Stimulated activated CD8-positive, alpha-beta memory T cell treated with anti-CD3 and anti-CD28 coated beads, Interleukin-12 subunit alpha, Interleukin-12 subunit beta, amount 100 ng/mL, for 24 hours (primary cell): Measurements from ENCODE around the gene BTBD9.
"Not testable (repeated sequence)": the region's sequence is repeated elsewhere in the genome, so short reads cannot be mapped to it uniquely, and the experiment has no call there.

ENCODE experiments used
- DNase-seq: peaks from one replicate; pipeline ENCODE4 v3.0.0-alpha.2; 2020; ENCODE audit errors: extremely low read depth

Gene BTBD9

GRCh38 chr6:38347829-38348228, 291.9 kb downstream of the BTBD9 start:
- not testable (repeated sequence) for DNase-seq

GRCh38 chr6:38346291-38347079, 293.2 kb downstream of the BTBD9 start:
- DNase-seq = no peak

GRCh38 chr6:38345586-38345985, 294.1 kb downstream of the BTBD9 start:
- DNase-seq = no peak

GRCh38 chr6:38341496-38341895, 298.2 kb downstream of the BTBD9 start:
- no peak for DNase-seq

- no peak for DNase-seq
Measured at GRCh38 chr6:38339914-38340313, 299.8 kb downstream of the BTBD9 start.

- DNase-seq = no peak
Measured at GRCh38 chr6:38337819-38338465, 301.8 kb downstream of the BTBD9 start.

GRCh38 chr6:38336922-38337321, 302.8 kb downstream of the BTBD9 start:
- DNase-seq = no peak

DNA sequence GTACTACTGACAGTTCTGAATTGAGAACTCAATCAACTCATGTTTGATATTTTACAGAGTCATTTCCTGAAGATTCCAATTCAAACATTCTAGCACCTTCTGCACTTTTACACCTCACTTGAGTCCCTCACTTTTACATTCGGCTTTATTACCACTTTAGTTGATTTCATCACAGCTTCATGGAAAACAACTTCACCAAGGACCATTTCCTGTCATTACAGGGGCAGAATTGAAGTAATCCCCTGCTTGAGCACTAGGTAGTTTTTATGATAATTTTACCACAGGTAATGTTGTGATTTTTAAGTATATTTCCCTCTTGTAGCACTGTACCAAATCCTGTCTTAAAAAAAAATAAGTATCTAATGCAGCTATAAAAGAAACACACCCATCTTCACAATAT, 312.9 kb downstream of the BTBD9 start:
- no peak for DNase-seq

- no peak for DNase-seq
Measured at GRCh38 chr6:38323216-38323615, 316.5 kb downstream of the BTBD9 start.

DNA sequence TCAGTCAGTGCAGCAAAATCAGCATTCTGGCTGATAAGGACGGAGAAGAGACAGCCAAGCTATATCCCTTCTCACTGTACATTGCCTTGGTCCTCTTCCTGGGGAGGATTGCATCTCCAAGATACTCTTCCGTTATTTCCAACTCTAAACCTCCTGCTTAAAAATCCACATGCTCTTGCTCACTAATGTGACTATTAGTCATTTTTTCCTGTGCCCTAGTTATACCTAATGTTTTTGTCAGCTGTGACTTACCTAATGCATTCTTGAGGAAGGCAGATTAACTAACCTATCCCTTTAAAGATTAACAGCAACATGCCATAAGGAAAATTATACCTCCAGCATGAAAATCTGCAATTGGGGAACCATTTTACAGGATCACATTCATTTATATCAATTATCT, 317.6 kb downstream of the BTBD9 start:
- no peak for DNase-seq

- DNase-seq = no peak
Measured at GRCh38 chr6:38320843-38321242, 318.9 kb downstream of the BTBD9 start.

DNA sequence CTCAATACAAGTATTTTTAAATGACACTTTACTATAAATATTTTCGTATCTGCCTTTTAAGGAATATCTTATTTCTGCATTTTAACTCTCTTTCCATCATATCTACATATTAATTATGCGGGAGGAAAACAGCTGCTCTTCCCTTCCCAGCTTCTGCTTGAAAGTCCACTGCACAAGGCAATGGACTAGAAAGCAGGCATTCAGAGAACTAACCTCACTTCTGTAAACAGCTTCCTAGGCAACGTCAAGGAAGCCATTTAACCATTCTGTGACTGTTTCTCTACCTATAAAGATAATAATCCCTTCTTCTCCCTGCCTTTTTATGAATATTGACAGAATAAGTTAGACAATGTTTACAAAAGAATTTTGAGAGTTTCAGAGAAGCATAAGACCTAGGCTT, 319.4 kb downstream of the BTBD9 start:
- no peak for DNase-seq

GRCh38 chr6:38319256-38320212, 320.2 kb downstream of the BTBD9 start:
- no peak for DNase-seq

DNA sequence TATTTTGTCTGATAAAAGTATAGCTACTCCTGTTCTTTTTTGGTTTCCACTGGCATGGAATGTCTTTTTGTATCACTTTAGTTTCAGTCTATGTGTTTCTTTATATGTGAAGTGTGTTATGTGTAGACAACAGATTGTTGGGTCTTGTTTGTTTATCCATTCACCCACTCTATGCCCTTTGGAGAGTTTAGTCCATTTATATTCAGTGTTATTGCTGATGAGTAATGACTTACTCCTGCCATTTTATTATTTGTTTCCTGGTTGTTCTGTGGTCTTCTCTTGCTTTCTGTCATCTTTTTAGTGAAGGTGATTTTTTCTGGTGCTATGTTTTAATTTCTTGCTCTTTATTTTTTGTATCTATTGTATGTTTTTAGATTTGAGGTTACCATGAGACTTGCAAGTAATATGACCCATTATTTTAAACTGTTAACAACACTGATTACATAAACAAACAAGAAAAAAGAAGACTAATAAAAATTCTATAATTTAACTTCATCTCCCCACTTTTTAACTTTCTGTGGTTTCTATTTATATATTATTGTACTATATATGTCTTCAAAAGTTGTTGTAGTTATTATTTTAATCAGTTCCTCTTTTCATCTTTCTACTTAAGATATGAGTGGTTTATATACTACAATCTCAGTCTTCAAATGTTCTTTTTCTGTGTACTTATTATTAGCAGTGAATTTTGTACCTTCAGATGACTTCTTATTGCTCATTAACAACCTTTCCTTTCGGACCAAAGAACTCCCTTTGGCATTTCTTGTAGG, 323.4 kb downstream of the BTBD9 start:
- no peak for DNase-seq

GRCh38 chr6:38311201-38311600, 328.5 kb downstream of the BTBD9 start:
- no peak for DNase-seq

GRCh38 chr6:38310061-38310460, 329.7 kb downstream of the BTBD9 start:
- DNase-seq = no peak

- DNase-seq = no peak
Measured at GRCh38 chr6:38307740-38308139, 332.0 kb downstream of the BTBD9 start.

DNA sequence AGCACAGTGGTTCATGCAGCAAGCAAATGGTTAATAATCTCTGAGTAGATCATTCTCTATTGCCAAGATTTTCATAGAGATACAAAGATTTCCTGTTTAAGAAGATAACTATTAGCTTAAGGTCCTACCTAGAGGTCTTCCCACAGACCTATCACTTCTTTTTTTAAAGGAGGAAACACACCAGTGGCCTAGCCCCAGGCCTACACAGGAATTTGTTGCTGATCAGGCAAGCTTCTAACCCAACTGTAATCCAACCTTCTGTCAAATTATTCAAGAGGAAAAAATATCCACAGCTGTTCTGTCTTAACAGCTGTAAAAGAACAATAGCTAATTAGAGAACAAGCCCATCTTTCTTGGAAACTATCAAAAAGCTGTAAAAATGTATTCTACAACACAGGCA, 332.8 kb downstream of the BTBD9 start:
- DNase-seq = no peak

- no peak for DNase-seq
Measured at GRCh38 chr6:38305995-38306681, 333.6 kb downstream of the BTBD9 start.

DNA sequence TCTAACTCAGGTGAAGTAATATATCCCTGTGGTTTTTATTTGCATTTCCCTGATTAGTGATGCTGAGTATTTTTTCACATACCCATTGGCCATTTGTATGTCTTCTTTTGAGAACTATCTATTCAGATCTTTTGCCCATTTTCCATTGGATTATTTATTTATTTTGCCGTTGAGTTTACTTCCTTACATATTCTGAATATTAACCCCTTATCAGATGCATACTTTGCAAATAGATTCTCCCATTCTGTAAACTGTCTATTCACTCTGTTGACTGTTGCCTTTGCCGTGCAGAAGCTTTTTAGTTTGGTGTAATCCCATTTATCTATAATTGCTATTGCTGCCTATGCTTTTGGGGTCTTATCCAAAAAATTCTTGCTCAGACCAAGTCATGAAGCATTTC, 336.9 kb downstream of the BTBD9 start:
- no peak for DNase-seq

DNA sequence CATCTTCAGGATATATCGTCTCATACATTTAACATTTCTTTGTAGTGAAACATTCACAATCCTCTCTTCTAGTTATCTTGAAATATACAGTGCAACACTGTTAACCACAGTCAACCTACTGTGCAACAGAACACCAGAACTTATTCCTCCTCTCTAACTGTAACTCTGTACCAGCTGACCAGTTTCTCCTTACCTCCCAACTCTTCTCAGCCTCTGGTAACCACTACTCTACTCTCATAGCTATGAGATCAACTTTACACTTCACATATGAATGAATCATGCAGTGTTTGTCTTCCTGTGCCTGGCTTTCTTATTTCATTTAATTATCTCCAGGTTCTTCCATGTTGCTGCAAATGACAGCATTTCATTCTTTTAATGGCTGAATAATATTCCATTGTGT, 337.6 kb downstream of the BTBD9 start:
- DNase-seq = no peak
